OCI-LY1 (cell line): ENCODE results near the gene PSEN1.

Experiments
- H2AFZ ChIP-seq: fragments of 200-600 bp; sonication (generic), shearing (Covaris generic); 2 replicates; pipeline ENCODE4 v1.6.0; 2014; ENCODE audit warnings: antibody characterized with exemption, mild to moderate bottlenecking, low read length
- H3F3A ChIP-seq: fragments of 200-600 bp; sonication (generic), shearing (Covaris generic); 2 replicates; pipeline ENCODE4 v1.6.0; 2014; ENCODE audit warnings: mild to moderate bottlenecking, antibody characterized with exemption, low read length, moderate library complexity; ENCODE audit not compliant: insufficient read depth
- H3K27ac ChIP-seq: fragments of 200-600 bp; sonication (generic); 2 replicates; pipeline ENCODE4 v1.5.1; 2014; ENCODE audit warnings: low read length, mixed run types, mild to moderate bottlenecking, low read depth; ENCODE audit not compliant: poor library complexity, severe bottlenecking
- H3K27me3 ChIP-seq: fragments of 200-600 bp; sonication (generic); 2 replicates; pipeline ENCODE4 v1.6.0; 2014; ENCODE audit warnings: antibody characterized with exemption, mild to moderate bottlenecking, low read length, moderate library complexity; ENCODE audit not compliant: insufficient read depth
- H3K36me3 ChIP-seq: fragments of 200-600 bp; sonication (generic); 2 replicates; pipeline ENCODE4 v1.6.1; 2014; ENCODE audit warnings: mild to moderate bottlenecking, antibody characterized with exemption, low read length, moderate library complexity, mixed read lengths; ENCODE audit not compliant: insufficient read depth
- H3K4me1 ChIP-seq: fragments of 200-600 bp; sonication (generic); 2 replicates; pipeline ENCODE4 v1.5.1; 2014; ENCODE audit warnings: mild to moderate bottlenecking, low read length, moderate library complexity; ENCODE audit not compliant: insufficient read depth, severe bottlenecking
- H3K4me2 ChIP-seq: fragments of 200-600 bp; sonication (generic), shearing (Covaris generic); 2 replicates; pipeline ENCODE4 v1.6.1; 2014; ENCODE audit warnings: low read length
- H3K4me3 ChIP-seq: fragments of 200-600 bp; sonication (generic); 2 replicates; pipeline ENCODE4 v1.5.1; 2014; ENCODE audit warnings: low read length, low read depth, mild to moderate bottlenecking, mixed read lengths; ENCODE audit not compliant: poor library complexity, severe bottlenecking
- H3K79me2 ChIP-seq: fragments of 200-600 bp; shearing (Covaris generic); 2 replicates; pipeline ENCODE4 v1.6.1; 2016; ENCODE audit warnings: mixed run types, low read length, mixed read lengths; ENCODE audit not compliant: insufficient read depth
- H3K9ac ChIP-seq: fragments of 200-600 bp; sonication (generic), shearing (Covaris generic); 2 replicates; pipeline ENCODE4 v1.6.1; 2014; ENCODE audit warnings: mild to moderate bottlenecking, low read length, mixed read lengths
- H3K9me2 ChIP-seq: fragments of 200-600 bp; sonication (generic), shearing (Covaris generic); 2 replicates; pipeline ENCODE4 v1.6.1; 2014; ENCODE audit warnings: low read depth, mild to moderate bottlenecking, low read length, mixed read lengths
- H3K9me3 ChIP-seq: fragments of 200-600 bp; shearing (Covaris generic); 2 replicates; pipeline ENCODE4 v1.6.1; 2014; ENCODE audit warnings: low read length, mixed read lengths
- H4K20me1 ChIP-seq: fragments of 200-600 bp; sonication (generic), shearing (Covaris generic); 2 replicates; pipeline ENCODE4 v1.6.0; 2016; ENCODE audit warnings: mild to moderate bottlenecking, low read length; ENCODE audit not compliant: insufficient read depth
- EZH2 ChIP-seq: fragments of 200-600 bp; sonication (generic), shearing (Covaris generic); IDR thresholded peaks from 2 replicates; pipeline ENCODE4 v1.8.0; 2017; ENCODE audit warnings: borderline replicate concordance, mixed run types, mild to moderate bottlenecking, antibody characterized with exemption, low read length, moderate library complexity, mixed read lengths
- TF ChIP-seq, protein P1 (sequence below): fragments of 200-600 bp; sonication (generic), shearing (Covaris generic); IDR thresholded peaks from 2 replicates; pipeline ENCODE4 v1.5.1; 2017; ENCODE audit warnings: mild to moderate bottlenecking, antibody characterized with exemption, low read length, moderate library complexity, mixed read lengths

PSEN1 gene

DNA sequence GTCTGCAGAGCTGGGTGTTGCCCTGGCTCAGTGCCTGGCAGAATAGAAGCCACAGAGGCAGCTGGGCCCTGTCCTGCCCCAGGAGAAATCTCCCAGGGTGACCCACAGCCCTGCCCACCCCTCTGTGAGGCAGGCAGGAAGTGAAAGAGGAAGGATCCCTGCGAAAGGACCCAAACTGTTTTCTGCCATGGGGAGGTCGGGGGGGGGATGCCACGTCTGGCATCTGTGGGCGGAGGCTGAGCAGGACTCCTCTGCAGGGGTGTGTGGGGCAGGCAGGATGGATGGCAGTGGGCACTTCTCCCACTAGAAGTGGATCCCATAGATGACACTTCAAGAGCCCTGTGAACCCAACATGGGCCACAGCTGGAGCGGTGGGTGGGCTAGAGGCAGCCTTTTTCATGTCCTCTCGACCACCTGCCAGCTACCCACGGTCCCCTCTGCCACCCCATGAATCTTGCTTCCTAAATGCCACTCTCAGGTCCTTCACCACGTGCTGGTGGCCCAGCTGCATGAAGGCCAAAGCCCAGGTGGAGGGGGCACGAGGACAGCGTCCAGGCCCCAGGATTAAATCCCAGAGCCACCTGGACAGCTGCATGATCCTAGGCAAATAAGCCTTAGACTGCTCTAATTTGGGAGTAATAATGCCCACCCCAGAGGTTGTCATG lies 104.6 kb downstream of the PSEN1 start:
- Histone ChIP-seq H3K9ac (no peak overlapping the region), H3K79me2 (no peaks in the 10 kb centered on the region), H3K9me3 (no peaks in the 10 kb centered on the region), H3K9me2 (no peaks in the 10 kb centered on the region), H3K27me3 (peaks cover 7% of the 10 kb centered on the region; the same call in 1 of the 2 replicates), H3K27ac (no peak overlapping the region), H3K36me3 (no peaks in the 10 kb centered on the region), H3K4me1 (peaks cover 27% of the 10 kb centered on the region), H4K20me1 (no peaks in the 10 kb centered on the region), H3K4me3 (no peak overlapping the region), H3K4me2 (no peak overlapping the region), H3F3A (no peaks in the 10 kb centered on the region), H2AFZ (no peak overlapping the region)
- TF ChIP-seq EZH2, result no peak
- TF ChIP-seq, protein P1, sequence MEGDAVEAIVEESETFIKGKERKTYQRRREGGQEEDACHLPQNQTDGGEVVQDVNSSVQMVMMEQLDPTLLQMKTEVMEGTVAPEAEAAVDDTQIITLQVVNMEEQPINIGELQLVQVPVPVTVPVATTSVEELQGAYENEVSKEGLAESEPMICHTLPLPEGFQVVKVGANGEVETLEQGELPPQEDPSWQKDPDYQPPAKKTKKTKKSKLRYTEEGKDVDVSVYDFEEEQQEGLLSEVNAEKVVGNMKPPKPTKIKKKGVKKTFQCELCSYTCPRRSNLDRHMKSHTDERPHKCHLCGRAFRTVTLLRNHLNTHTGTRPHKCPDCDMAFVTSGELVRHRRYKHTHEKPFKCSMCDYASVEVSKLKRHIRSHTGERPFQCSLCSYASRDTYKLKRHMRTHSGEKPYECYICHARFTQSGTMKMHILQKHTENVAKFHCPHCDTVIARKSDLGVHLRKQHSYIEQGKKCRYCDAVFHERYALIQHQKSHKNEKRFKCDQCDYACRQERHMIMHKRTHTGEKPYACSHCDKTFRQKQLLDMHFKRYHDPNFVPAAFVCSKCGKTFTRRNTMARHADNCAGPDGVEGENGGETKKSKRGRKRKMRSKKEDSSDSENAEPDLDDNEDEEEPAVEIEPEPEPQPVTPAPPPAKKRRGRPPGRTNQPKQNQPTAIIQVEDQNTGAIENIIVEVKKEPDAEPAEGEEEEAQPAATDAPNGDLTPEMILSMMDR, result no peak

DNA sequence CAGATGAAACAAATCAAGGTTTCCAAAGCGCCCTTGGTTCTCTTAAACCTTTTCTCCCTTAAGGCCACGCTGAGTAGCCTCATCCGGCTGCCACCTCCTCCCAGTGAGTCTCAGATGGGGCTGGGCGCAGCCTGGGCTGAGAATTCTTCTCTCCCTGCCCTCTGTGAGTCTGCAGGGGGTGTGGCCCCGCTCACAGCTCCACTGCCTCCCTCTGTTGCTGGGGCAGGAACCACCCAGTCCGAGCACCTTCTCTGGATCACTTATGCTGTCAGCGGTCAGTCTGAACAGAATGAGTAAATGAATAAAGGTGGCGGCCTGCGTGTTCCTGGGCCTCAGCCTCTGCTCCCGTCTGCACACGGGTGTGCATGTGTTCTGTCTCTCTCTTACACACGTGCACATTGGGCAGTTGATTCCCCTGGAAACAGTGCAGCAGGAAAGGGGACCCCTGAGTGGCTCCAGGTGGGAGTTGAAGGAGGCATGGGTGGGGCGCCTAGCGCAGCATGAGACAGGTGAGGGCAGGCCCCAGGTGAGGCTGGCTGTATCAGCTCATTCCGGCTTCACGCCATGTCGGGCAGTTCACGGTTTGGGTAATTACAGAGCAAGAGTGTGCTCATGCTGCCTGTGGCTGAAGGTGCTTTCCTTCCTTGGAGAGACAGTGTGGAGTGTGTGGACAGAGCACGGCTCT lies 105.3 kb downstream of the PSEN1 start:
- Histone ChIP-seq H3K9me3 (no peaks in the 10 kb centered on the region), H3F3A (no peaks in the 10 kb centered on the region), H3K27ac (no peak overlapping the region), H2AFZ (no peak overlapping the region), H3K4me3 (no peak overlapping the region), H3K9ac (no peak overlapping the region), H4K20me1 (no peaks in the 10 kb centered on the region), H3K4me1 (peaks cover 33% of the 10 kb centered on the region), H3K4me2 (no peak overlapping the region), H3K36me3 (no peaks in the 10 kb centered on the region), H3K79me2 (no peaks in the 10 kb centered on the region), H3K27me3 (peaks cover 7% of the 10 kb centered on the region; the same call in 1 of the 2 replicates), H3K9me2 (no peaks in the 10 kb centered on the region)
- TF ChIP-seq, protein P1, result no peak
- no peak for TF ChIP-seq EZH2

DNA sequence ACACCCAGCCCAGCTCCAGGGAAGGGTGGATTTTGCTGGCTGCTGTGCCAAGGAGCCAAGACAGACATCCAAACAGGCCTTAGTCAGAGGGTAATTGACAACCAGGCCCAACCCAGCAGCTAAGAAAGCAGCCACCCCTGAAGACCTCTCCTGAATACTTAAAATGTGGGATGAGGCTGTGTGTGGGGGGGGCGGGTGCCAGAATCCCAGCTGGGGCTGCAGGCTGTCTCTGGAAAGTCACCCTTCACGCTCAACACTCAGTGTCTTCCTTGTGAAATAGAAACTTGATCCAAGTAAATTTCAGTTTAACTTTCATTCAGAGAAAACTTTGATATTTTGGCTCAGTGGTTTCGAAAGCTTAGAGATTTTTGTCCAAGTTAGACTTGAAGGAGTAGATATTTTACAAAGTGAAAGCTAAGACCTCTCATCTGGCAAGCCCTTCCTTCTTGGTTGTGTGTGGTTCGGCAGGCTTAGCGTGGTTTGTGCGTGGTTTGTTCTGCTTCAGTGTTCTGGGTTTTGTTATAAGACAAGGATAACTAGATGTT lies 106.1 kb downstream of the PSEN1 start:
- H2AFZ ChIP-seq, result no peak overlapping the region

More for the DNA sequence above, 106.1 kb downstream of the PSEN1 start:
- H3F3A ChIP-seq, result no peaks in the 10 kb centered on the region
- no peak overlapping the region for H3K4me3 ChIP-seq
- no peaks in the 10 kb centered on the region for H3K79me2 ChIP-seq
- peaks cover 37% of the 10 kb centered on the region for H3K4me1 ChIP-seq
- TF ChIP-seq, protein P1, result no peak
- TF ChIP-seq EZH2, result no peak
- H3K27ac ChIP-seq, result no peak overlapping the region
- no peaks in the 10 kb centered on the region for H3K9me3 ChIP-seq
- H3K4me2 ChIP-seq, result no peak overlapping the region
- H4K20me1 ChIP-seq, result no peaks in the 10 kb centered on the region
- no peaks in the 10 kb centered on the region for H3K9me2 ChIP-seq
- H3K9ac ChIP-seq, result no peak overlapping the region
- H3K36me3 ChIP-seq, result no peaks in the 10 kb centered on the region
- peaks cover 7% of the 10 kb centered on the region; the same call in 1 of the 2 replicates for H3K27me3 ChIP-seq
